RPMI7951 (cell line): ENCODE results near the gene MOGAT3. TPM values are rescaled to one million over a fixed set of nuclear protein-coding genes. Genes with fewer than 3 reads are reported as not detected.

Experiments
- DNase-seq: peaks from one replicate; pipeline ENCODE4 v3.0.0-alpha.2; 2012; ENCODE audit warnings: low read depth
- total RNA-seq: library from RNA; depleted of rRNA; stranded (reverse); fragments of >200 nt; shearing (Covaris generic); gene quantifications from 2 replicates; pipeline ENCODE4 v1.2.3, GENCODE V29; 2014

Gene MOGAT3
- total RNA-seq, 1 experiment from 2014 or later = not detected

GRCh38 chr7:101233907-101234547 lies 33.2 kb upstream of the MOGAT3 start:
- DNase-seq = no peak

GRCh38 chr7:101232141-101232850 lies 31.5 kb upstream of the MOGAT3 start:
- DNase-seq = no peak

DNA sequence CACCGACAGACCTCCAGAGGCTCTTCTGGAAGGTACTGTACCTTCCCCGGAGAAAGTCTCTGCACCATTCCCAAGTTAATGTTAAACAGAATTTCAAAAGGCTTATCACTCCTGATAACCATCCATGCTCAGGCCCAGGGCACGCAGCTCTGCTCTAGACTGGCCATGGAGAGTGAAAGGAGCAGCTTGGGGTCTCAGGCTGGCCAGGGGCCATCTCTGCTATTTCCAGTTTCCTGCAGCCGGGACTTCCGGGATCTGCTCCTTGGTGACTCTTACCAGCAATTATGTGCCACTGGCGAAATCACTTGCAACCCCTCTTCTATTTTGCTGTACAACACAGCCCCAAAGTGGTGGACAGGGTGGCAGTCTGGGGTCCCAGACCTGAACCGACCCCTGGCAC lies 30.8 kb upstream of the MOGAT3 start:
- no peak for DNase-seq

GRCh38 chr7:101226721-101227120 lies 25.9 kb upstream of the MOGAT3 start:
- no peak for DNase-seq

- no peak for DNase-seq
These were observed 24.8 kb upstream of the MOGAT3 start for GRCh38 chr7:101225650-101226049.

DNA sequence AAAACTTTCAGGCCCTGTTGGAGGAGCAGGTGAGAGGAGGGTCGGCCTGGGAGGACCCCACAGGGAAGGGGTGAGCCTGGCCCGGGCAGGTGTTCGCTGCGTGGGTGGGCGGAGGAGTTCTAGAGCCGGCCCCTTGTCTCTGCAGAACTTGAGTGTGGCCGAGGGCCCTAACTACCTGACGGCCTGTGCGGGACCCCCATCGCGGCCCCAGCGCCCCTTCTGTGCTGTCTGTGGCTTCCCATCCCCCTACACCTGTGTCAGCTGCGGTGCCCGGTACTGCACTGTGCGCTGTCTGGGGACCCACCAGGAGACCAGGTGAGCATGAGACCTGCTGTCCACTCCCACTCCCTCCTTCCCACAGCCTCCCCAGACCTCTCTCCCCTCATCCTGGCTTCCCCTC lies 22.7 kb upstream of the MOGAT3 start:
- DNase-seq = no peak

DNA sequence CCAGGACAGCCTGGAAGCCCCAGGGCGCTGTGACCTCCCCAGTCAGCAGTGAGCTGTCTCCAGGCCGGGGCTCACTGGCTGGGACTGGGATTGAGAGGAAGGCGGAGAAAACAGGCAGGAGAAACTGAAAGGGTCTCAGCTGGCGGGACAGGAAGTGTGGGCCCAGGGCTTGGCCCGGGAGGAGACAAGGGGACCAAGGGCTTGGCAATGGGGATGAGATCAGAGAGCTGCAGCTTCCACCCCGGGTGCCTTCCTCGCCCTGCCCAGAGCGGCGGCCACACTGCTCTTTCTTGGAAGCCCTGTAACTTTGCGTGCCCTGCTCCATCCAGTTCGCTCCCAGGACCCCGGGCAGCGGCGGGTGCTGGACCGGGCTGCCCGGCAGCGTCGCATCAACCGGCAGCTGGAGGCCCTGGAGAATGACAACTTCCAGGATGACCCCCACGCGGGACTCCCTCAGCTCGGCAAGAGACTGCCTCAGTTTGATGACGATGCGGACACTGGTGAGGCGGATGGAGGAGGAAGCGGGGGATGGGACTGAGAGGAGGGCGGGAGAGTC lies 21.5 kb upstream of the MOGAT3 start:
- no peak for DNase-seq

DNA sequence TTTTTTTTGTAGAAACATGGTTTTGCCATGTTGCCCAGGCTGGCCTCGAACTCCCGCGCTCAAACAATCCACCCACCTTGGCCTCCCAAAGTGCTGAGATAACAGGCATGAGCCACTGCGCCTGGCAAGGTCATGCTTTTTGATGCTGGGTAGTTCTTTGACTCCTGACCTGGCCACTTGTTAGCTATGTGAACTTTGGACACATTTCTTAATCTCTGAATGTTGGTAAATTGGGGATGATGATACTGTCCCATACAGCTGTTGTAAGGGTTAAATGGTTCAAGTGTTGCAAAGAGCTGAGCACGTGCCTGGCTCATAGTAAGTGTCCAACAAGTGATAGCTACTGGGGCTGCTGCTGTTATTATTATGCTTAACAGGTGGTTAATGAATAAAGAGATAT lies 19.5 kb upstream of the MOGAT3 start:
- DNase-seq = no peak

- no peak for DNase-seq
These were observed 17.6 kb upstream of the MOGAT3 start for GRCh38 chr7:101218236-101219125.

- DNase-seq = peak; percentile 97
These were observed 16.8 kb upstream of the MOGAT3 start, which contains the start of the genes PLOD3 and ZNHIT1 for GRCh38 chr7:101217388-101218235. TSS of gene PLOD3 (minus strand) at chr7:101217581. CDS start at chr7:101217274, 307 bp downstream. TSS of gene ZNHIT1 (plus strand) at chr7:101218165. CDS start at chr7:101218196, 31 bp downstream.

GRCh38 chr7:101216860-101217387 lies 16.1 kb upstream of the MOGAT3 start:
- peak; percentile 37 for DNase-seq

DNA sequence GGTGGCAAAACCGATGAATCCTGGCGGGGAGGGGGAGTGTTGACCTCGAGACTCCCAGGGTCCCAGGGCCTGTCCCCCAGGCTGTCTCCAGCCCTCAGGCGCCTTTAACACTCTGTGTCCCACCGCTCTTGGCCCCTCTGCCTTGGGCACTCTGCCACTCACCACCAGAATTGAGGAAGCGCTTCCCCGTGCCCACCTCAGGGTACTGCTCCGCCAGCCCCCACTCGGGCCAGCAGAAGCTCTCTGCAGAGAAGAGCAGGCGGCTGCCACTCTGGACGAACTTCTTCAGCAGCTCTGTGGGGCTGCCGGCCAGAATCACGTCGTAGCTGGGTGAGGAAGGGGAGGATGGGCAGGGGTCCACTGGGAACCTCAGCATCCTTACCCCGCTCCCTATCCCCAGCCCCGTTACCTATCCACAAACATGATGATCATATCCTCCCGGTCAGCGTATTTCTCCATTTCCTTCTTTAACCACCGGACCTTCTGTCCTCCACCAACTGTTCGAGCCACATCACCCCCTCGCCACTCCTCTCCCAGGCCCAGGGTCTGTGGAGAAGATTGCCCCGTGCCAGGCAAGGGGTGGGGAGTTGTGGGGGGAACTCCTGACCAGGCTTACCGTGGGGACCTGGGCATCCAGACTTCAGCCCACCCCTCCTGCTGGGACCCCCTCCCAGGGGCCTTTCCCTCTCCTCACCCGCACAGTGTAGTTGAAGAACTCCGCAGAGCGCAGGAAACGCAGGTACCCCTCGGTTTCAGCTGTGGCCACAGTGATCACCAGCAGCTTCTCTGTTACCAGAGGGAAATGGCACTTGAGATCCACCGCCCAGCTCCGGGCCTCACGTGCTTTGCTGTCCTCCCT lies 15.4 kb upstream of the MOGAT3 start:
- no peak for DNase-seq

DNA sequence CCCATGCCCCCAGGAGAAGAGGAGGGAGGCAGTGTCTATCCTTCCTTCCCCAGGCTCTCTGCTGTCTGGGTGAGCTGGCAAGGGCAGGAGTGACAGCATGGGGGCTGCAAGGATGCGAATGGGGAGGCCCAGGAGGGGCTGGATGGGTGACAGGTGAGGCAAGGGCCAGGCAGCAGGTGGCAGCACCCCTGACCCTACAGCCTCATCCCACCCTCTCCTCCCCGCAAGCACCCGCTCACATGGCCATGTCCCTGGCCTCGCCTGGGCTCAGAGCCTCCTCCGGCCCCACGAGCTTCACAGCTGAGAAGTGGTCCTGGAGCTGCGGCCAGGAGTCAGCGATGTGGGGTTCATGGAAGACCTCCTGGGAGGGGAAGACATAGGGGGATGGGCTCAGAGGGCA lies 11.2 kb upstream of the MOGAT3 start:
- DNase-seq = no peak

GRCh38 chr7:101211501-101211900 lies 10.7 kb upstream of the MOGAT3 start:
- DNase-seq = no peak

GRCh38 chr7:101210143-101210542 lies 9.3 kb upstream of the MOGAT3 start:
- DNase-seq = no peak

- no peak for DNase-seq
These were observed 8.0 kb upstream of the MOGAT3 start for GRCh38 chr7:101208794-101209193.

- no peak for DNase-seq
These were observed 6.6 kb upstream of the MOGAT3 start for GRCh38 chr7:101207459-101207858.

DNA sequence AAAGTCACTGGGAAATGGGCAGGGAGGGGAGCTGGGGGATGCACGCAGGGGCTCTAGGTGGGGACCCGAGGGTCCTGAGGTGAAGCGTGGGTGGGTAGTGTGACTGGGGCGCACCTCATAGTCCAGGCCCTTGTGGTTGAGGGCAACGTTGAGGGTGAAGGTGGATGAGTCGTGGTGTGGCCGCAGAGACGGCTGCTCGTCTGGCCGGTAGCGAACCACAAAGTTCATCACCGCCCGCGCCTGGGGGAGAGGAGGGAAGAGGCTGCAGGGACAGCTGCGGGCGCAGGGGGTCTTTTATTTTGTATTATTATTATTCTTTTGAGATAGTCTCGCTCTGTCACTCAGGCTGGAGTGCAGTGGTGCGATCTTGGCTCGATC lies 5.8 kb upstream of the MOGAT3 start:
- no peak for DNase-seq

DNA sequence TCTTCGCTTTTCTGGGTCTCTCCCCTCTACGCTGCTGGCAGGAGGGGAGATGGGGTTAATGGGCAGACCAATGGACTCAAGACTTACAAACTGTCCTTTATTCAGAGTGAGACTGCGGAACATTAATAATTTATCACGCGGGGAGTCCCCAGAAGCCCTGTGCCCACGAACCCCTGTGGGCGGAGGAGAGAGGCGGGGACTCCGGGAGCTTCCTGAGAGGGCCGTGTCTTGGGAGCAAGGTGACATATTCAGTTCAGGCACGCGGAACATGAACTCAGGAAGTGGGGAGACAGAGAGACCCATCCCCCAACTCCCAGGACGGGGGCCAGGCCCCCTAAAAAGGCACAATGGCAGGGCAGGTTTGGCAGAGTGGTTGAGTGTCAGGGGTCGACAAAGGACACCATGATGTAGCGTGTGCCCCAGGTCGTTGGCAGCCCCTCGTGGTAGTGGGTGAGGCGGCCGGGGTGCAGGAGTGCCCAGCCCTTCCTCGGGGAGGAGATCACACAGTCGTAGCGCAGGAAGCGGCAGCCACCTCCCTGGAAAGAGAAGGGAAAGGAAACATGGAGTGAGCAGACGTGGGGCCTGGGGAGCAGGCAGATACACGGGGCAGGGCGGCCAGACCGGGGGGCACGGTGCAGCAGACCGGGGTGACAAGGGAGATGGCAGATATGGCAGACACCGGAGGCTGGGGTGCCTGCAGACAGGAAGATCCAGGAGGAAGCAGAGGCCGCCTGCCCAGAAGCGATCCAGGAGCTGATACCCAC lies 5.2 kb upstream of the MOGAT3 start:
- no peak for DNase-seq
